Measurements from ENCODE around the gene EEPD1.

- TF ChIP-seq NFRKB (IDR thresholded peaks at IDR 0.05) (no peak), ELF4 (IDR thresholded peaks at IDR 0.05) (no peak), BHLHE40 (IDR thresholded peaks at IDR 0.05; ENCODE audit: borderline replicate concordance) (no peak)
Measured at GRCh38 chr7:36249091-36249490, 96.0 kb downstream of the EEPD1 start.

Data from HEK293T (cell line).